ENCODE results near the gene LRCH1.

LRCH1 gene

DNA sequence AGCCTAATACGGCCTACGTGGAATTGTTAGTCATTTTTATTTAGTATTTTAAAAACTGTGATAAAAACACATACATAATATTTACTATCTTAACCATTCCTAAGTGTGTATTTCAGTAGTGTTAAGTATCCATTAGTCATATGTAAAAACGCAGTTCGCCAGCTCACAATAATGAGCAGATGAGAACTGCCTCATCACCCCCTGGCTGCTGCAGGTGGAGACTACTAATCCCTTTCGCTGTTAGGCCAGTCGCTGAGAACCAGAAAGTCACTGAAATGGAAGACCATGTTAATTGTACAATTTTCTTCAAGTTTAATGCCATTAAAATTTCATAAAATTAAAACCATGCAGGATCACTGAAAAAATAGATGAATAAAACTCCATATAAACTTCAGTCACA is 242.4 kb downstream of the LRCH1 start:
- no peak for DNase-seq (ENCODE audit: low read depth in 1 of 2, low spot score in 1 of 2)

DNA sequence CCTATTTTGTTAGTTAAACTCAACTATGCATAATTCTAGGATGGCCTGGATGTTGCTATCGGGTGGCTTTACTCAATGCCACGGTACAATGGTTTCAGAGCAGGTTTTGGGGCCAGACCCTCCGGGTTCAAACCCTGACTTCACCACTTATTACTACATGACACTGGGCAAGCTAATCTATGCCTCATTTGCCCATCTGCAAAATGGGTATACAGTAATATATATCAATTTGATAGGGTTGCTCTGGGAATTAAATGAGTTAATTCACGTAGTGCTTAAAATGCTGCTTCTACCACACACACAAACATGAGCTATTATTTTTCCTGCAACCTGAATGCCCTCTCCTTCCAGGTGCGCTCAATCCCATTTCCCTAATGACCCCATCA is 243.2 kb downstream of the LRCH1 start:
- DNase-seq (ENCODE audit: low read depth in 1 of 2, low spot score in 1 of 2): no peak

DNA sequence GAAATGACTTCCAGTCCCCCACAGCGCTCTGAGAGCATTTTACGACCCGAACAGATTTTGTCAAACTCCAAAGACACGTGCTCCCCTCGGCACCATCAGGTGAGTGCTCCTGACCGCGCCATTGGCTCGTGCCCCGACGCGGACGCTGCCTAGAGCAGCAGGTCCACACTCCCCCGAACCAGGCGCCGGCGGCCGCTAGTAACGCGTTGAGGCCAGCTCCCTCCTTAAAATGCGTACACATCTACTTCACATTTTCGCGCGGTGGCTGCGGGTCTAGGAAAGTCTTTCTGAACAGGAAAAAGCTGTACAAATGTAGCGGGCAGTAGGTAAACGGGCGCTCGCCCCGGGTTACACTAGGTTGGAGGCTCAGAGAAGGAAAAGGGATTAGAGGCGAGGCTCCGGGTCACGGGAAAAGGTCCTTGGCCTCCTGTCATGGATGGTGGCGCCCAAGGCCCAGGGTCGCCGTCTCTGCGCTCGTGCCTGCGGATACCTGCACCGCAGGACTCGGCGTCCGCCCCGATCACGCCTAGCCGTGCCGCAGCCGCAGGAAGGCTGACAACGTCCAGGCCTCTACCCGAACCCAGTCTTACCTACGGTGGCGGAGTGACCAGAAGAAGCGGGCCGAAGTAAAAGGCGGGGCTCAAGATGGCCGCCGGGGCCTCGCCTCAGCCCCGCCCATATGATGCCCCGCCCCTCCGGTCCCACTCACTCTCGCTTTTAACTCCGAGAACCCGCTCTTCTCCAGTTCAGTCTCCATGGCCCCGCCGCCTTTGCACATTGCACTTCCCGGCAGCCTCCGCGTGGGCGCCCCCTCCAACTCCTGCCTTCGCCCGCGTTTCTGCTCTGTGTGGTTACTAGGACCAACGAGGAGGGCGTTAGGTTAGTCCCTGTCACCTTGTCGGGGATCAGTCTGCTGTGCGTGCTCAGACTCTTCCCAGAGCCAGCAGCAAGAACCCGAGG is 243.8 kb downstream of the LRCH1 start, which contains the start of gene ESD:
TSS of gene ESD (minus strand) at position 647 of the 960 bp plus-strand sequence. CDS start 5,748 bp downstream, outside the sequence.
- peak; percentile 88 to 91 for DNase-seq (ENCODE audit: low read depth in 1 of 2, low spot score in 1 of 2)

DNA sequence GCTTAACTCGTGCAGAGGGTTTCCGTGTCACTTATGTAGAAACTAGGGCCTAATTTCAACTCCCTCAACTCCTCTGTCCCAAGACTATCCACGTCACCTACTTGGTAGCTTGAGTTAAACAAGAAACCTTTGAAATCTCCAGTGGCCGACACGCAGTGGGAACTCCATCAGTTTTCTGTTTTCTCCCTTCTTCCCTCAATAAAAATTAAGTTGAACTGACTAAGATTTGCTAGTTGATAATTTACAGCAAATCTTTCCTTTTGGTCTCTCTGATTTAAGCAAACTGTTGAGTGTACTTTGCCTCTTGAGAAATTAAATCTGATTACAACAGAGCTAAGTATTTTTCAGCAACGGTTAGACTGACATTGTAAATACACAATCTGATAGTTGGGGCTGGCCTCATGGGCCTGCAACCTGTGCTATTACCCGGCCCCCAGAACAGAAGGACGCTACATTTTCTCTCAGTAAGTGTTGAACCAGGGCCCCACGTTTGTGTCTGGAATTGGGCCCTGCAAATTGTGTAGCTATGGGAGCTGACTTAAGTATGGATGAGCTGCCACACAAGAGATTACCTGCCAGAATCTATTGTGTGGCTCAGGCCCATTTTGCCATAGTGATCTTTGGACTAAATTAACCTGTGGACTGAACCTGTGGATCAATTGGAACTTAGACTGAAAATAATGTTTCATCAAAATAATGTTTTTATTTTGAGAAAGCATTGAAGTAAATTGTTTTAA is 244.7 kb downstream of the LRCH1 start:
- no peak for DNase-seq (ENCODE audit: low read depth in 1 of 2, low spot score in 1 of 2)

DNA sequence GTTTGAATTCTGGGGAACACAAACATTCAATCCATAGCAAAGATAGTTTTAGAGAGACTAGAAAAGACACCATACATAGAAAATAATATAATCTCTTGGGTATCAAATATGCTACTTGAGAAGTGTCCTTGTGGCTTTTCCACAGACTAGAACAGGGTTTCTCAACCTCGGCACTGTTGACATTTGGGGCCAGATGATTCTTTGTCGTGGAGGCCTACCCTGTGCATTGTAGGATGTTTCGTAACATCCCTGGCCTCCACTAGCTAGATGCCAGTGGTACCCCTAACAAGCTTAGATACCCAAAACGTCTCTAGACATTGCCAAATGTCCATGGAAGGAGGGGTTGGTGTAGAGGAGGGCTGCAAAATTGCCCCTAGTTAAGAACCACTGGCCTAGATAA is 246.2 kb downstream of the LRCH1 start:
- no peak for DNase-seq (ENCODE audit: low read depth in 1 of 2, low spot score in 1 of 2)

DNA sequence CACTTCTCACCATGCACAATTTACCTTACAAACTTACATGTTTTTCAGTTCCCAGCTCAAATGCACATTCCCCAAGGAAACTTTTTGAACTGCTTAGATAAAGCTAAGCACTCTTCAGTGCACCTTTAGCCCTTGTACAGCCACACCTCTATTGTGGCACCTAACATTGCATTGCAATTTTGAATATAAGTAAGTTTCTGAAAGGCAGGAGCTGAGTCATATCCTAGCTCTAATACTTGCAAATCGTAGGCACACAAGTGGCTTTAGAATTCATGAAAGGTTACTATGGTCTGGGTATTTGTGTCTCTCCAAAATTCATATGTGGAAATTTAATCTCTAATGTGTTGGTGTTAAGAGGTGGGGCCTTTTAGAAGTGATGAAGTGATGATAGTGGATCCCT is 248.9 kb downstream of the LRCH1 start:
- DNase-seq (ENCODE audit: low read depth in 1 of 2, low spot score in 1 of 2): no peak
